Peyer's patch (tissue), 4 donors: Measurements from ENCODE around the gene MAML3. TPM values are rescaled to one million over a fixed set of nuclear protein-coding genes. Genes with fewer than 3 reads are reported as not detected.

ENCODE experiments used
- DNase-seq, 3 donors: peaks; one replicate each; pipeline ENCODE4 v3.0.0-alpha.2; 2017 to 2019
- H3K27ac ChIP-seq, 4 donors: fragments of 200-600 bp; sonication (generic); one replicate each; pipeline ENCODE4 v1.5.1; 2016 to 2019
- H3K27me3 ChIP-seq, 2 donors: fragments of 200-600 bp; sonication (generic); one replicate each; pipeline ENCODE4 v1.5.1; 2019
- H3K36me3 ChIP-seq, 3 donors: fragments of 200-600 bp; sonication (generic); one replicate each; pipeline ENCODE4 v1.5.1; 2016 to 2019
- H3K4me1 ChIP-seq, 4 donors: fragments of 200-600 bp; sonication (generic); one replicate each; pipeline ENCODE4 v1.5.1; 2016 to 2019
- H3K4me3 ChIP-seq, 4 donors: fragments of 200-600 bp; sonication (generic); 1 replicate in 3 of 4; 2 replicates in 1 of 4; pipeline ENCODE4 v1.5.1; 2016 to 2019; ENCODE audit warnings: mild to moderate bottlenecking in 1 of 4
- H3K9me3 ChIP-seq, 4 donors: fragments of 200-600 bp; sonication (generic); one replicate each; pipeline ENCODE4 v1.5.1; 2016 to 2019; ENCODE audit warnings: mild to moderate bottlenecking in 1 of 4
- CTCF ChIP-seq, 6 experiments: fragments of 450-650 bp in 4 of 6; fragments of 200-600 bp in 2 of 6; sonication (generic) in 1 of 6; IDR thresholded peaks; one replicate each; pipeline ENCODE4 v1.5.1; 2017 to 2019; ENCODE audit warnings: antibody characterized with exemption in 6 of 6, mild to moderate bottlenecking in 3 of 6, moderate library complexity in 1 of 6
- POLR2A ChIP-seq, 2 donors: fragments of 450-650 bp; IDR thresholded peaks; one replicate each; pipeline ENCODE4 v1.5.1; 2017; ENCODE audit warnings: antibody characterized with exemption in 2 of 2, mild to moderate bottlenecking in 2 of 2, moderate library complexity in 2 of 2
- total RNA-seq, 4 donors: library from RNA; depleted of rRNA; stranded (reverse); fragments of >200 nt; gene quantifications; one replicate each; pipeline ENCODE4 v1.1.0, GENCODE V29; 2016

The MAML3 gene
- total RNA-seq, 4 donors from 2014 or later = 6.5 to 44.6 (median 22.1) TPM

- Histone ChIP-seq H3K4me1 (peaks cover 0 to 15% (median 0%) of the 10 kb centered on the region in 4 donors), H3K36me3 (no peaks in the 10 kb centered on the region), H3K4me3 (no peak overlapping the region), H3K27ac (no peak overlapping the region), H3K9me3 (no peaks in the 10 kb centered on the region), H3K27me3 (no peaks in the 10 kb centered on the region)
- no peak for TF ChIP-seq CTCF (IDR thresholded peaks at IDR 0.05)
- no peak for TF ChIP-seq POLR2A (IDR thresholded peaks at IDR 0.05)
- no peak for DNase-seq
Observed at GRCh38 chr4:140091305-140091704, 62.7 kb downstream of the MAML3 start.

GRCh38 chr4:140090215-140090731 lies 63.7 kb downstream of the MAML3 start:
- H3K27me3 ChIP-seq = no peaks in the 10 kb centered on the region
- H3K4me3 ChIP-seq = no peak overlapping the region
- no peaks in the 10 kb centered on the region for H3K36me3 ChIP-seq
- no peaks in the 10 kb centered on the region for H3K9me3 ChIP-seq
- TF ChIP-seq POLR2A (IDR thresholded peaks at IDR 0.05) (no peak), CTCF (IDR thresholded peaks at IDR 0.05) (no peak)
- peaks cover 0 to 15% (median 0%) of the 10 kb centered on the region in 4 donors for H3K4me1 ChIP-seq
- no peak overlapping the region for H3K27ac ChIP-seq
- no peak for DNase-seq

- Histone ChIP-seq H3K27ac (no peak overlapping the region), H3K36me3 (no peaks in the 10 kb centered on the region), H3K4me3 (no peak overlapping the region), H3K27me3 (no peaks in the 10 kb centered on the region), H3K4me1 (peaks cover 0 to 15% (median 0%) of the 10 kb centered on the region in 4 donors), H3K9me3 (no peaks in the 10 kb centered on the region)
- no peak for DNase-seq
- TF ChIP-seq POLR2A (IDR thresholded peaks at IDR 0.05) (no peak), CTCF (IDR thresholded peaks at IDR 0.05) (no peak)
Observed at GRCh38 chr4:140089216-140089615, 64.8 kb downstream of the MAML3 start.

- H3K4me1 ChIP-seq = peaks cover 0 to 15% (median 0%) of the 10 kb centered on the region in 4 donors
- no peak for DNase-seq
- H3K9me3 ChIP-seq = no peaks in the 10 kb centered on the region
- no peaks in the 10 kb centered on the region for H3K27me3 ChIP-seq
- no peaks in the 10 kb centered on the region for H3K36me3 ChIP-seq
- no peak overlapping the region for H3K27ac ChIP-seq
- no peak overlapping the region for H3K4me3 ChIP-seq
- TF ChIP-seq POLR2A (IDR thresholded peaks at IDR 0.05) (no peak), CTCF (IDR thresholded peaks at IDR 0.05) (no peak)
Observed at GRCh38 chr4:140088323-140088967, 65.5 kb downstream of the MAML3 start.

GRCh38 chr4:140085881-140086280 lies 68.1 kb downstream of the MAML3 start:
- H3K4me3 ChIP-seq = no peak overlapping the region
- no peak for DNase-seq
- H3K9me3 ChIP-seq = no peaks in the 10 kb centered on the region
- no peaks in the 10 kb centered on the region for H3K27me3 ChIP-seq
- H3K36me3 ChIP-seq = no peaks in the 10 kb centered on the region
- peak overlapping the region in 1 of 4 donors; percentile 22 for H3K27ac ChIP-seq
- no peak for TF ChIP-seq CTCF (IDR thresholded peaks at IDR 0.05)
- TF ChIP-seq POLR2A (IDR thresholded peaks at IDR 0.05) = no peak
- no peaks in the 10 kb centered on the region for H3K4me1 ChIP-seq
